ENCODE measurements around the gene VAV3. TPM values are rescaled to one million over a fixed set of nuclear protein-coding genes. Genes with fewer than 3 reads are reported as not detected.

The VAV3 gene
- total and polyA plus RNA-seq, 2 of the 13 experiments (the other 11 are each of a cell fraction or from before 2014, with no cell fraction given) = 15.9 to 29.8 TPM

DNA sequence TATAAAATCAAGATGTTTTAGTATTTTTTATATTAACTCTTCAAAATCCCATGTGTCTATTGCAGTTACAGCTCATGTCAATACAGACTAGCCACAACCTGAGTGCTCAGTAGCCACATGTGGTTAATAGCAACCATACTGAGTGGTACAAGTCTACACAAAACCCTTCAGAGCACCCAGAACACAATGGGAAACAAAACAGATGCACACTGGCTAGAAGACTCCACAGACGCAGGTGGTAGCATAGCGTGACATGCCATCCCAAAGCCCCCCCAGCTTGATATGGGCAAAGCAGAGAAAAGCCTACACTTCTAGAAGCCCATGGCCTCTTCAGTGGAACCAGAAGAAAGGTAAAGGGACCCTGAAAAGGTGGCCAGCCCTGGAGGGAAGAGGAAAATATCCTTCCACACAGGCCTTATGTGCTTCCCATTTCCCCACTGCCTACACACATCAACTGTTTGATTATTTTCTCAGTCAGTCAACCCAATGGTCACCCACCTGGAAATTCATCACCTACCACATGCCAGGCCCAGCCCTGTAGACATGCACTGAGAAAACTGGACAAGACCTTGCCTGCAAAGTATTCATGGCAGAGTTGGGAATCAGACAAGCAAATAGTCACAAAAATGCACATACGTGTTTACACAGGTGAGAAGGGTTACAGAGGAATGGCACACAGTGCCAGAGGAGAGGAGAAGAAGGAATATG, 175.0 kb downstream of the VAV3 start:
- in situ Hi-C loops (cut with HindIII; ENCODE audit: extremely low pct_ligation_motif_present, low pct_unique_long_range_greater_than_20kb) (loop anchor here (5.0 to 25.0 kb wide), 2 partner anchors 337 to 772 kb away; partner anchors contain the start of gene EEIG2), intact Hi-C loops (cut with micrococcal nuclease; ENCODE audit: unreplicated experiment) (no loop called here)
- Histone ChIP-seq H4K20me1 (ENCODE audit: insufficient read depth, low read length) (no peaks in the 10 kb centered on the region), H3K4me1 (ENCODE audit: insufficient read depth, low read length) (no peaks in the 10 kb centered on the region), H3K79me2 (ENCODE audit: insufficient read depth, low read length) (no peaks in the 10 kb centered on the region), H2AFZ (ENCODE audit: low read length) (no peak overlapping the region), H3K36me3 (replicated peaks in 1 of 2; ENCODE audit: control insufficient read depth in 1 of 2, insufficient read depth in 2 of 2, low read length in 2 of 2) (no peaks in the 10 kb centered on the region), H3K27me3 (ENCODE audit: control insufficient read depth in 1 of 2, insufficient read depth in 2 of 2, low read length in 2 of 2) (no peaks in the 10 kb centered on the region), H3K4me3 (replicated peaks in 1 of 3; ENCODE audit: insufficient read depth in 1 of 3, low read depth in 2 of 3, low read length in 3 of 3) (no peak overlapping the region), H3K4me2 (ENCODE audit: low read depth, low read length) (no peak overlapping the region), H3K9ac (ENCODE audit: insufficient read depth, low read depth, low read length) (no peak overlapping the region), H3K27ac (ENCODE audit: extremely low read length, insufficient read depth, low read length) (no peak overlapping the region), H3K9me3 (ENCODE audit: low read length) (no peaks in the 10 kb centered on the region)
- no peak for TF ChIP-seq ZNF672 (CRISPR knock-in tag; IDR thresholded peaks at IDR 0.05)
- no peak for TF ChIP-seq ZNF678 (CRISPR knock-in tag; IDR thresholded peaks at IDR 0.05)
- ATAC-seq (no peak), FAIRE-seq (no peak), DNase-seq (ENCODE audit: low spot score) (no peak)
- WGBS (ENCODE audit: low lambda C conversion rate) = 10% methylated on average over 3 of the region's 3 CpGs
- ChIA-PET POLR2A (no interaction called here), CTCF (ENCODE audit: low intra/inter-chr PET ratio, low total read pairs) (no interaction called here)
- no TSS peak for BruUV-seq (replicated peaks)

DNA sequence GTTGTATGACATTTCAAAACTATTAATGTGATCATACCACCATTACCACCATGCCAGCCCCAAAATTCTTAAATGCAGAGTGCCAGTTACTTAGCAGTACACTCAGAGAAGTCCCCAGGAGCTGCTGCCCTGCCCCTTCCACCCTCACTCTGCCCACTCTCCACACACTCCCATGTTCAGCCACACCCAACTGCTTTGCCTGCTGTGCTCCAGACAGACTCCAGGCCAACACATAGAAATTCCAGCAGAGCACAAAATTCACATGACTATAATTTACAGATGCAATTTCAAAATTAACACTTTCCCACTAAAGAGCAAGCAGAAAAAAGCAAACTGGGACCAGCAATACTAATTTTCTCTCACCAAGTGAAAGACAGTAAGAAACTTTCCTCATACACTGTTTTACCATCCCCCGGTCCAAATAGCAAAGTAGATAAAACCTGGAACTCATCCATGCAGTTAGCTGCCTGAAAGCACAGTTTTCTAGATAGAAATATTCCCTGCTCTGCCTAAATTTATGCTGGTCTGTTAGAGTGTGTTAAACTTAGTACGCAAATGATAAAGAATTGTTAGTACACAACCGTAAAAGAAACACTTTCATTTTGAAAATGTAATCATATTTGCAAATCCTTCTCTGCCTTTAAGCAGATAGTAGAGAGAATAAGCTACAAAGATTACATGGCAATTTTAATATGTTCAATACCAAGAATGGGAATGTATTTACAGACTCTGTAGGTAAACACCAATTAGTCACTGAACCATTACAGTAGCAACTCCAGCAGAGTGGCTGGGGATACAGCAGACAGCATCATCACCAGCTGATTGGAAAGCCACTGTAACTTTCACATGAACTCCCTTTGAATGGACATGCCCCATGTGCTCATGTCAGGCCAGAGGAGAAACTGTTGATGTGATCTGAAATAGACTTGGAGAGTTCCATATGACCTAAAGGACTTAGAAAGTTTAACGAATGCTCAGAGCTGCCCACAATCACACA, 176.5 kb downstream of the VAV3 start:
- ChIA-PET POLR2A (no interaction called here), CTCF (ENCODE audit: low intra/inter-chr PET ratio, low total read pairs) (no interaction called here)
- H3K4me1 ChIP-seq (ENCODE audit: insufficient read depth, low read length) = no peaks in the 10 kb centered on the region
- H3K27ac ChIP-seq (ENCODE audit: extremely low read length, insufficient read depth, low read length) = no peak overlapping the region
- no peak overlapping the region for H2AFZ ChIP-seq (ENCODE audit: low read length)
- no peaks in the 10 kb centered on the region for H3K79me2 ChIP-seq (ENCODE audit: insufficient read depth, low read length)
- no TSS peak for BruUV-seq (replicated peaks)
- intact Hi-C loops (cut with micrococcal nuclease; ENCODE audit: unreplicated experiment) = no loop called here
- no peaks in the 10 kb centered on the region for H4K20me1 ChIP-seq (ENCODE audit: insufficient read depth, low read length)
- H3K36me3 ChIP-seq (replicated peaks in 1 of 2; ENCODE audit: control insufficient read depth in 1 of 2, insufficient read depth in 2 of 2, low read length in 2 of 2) = no peaks in the 10 kb centered on the region
- WGBS (ENCODE audit: low lambda C conversion rate) = 35% methylated on average over 4 of the region's 4 CpGs
- H3K9me3 ChIP-seq (ENCODE audit: low read length) = no peaks in the 10 kb centered on the region
- DNase-seq (ENCODE audit: low spot score) = no peak
- FAIRE-seq = no peak
- H3K4me2 ChIP-seq (ENCODE audit: low read depth, low read length) = no peak overlapping the region
- no peak overlapping the region for H3K9ac ChIP-seq (ENCODE audit: insufficient read depth, low read depth, low read length)
- ATAC-seq = no peak
- H3K27me3 ChIP-seq (ENCODE audit: control insufficient read depth in 1 of 2, insufficient read depth in 2 of 2, low read length in 2 of 2) = no peaks in the 10 kb centered on the region
- H3K4me3 ChIP-seq (replicated peaks in 1 of 3; ENCODE audit: insufficient read depth in 1 of 3, low read depth in 2 of 3, low read length in 3 of 3) = no peak overlapping the region
- in situ Hi-C loops (cut with HindIII; ENCODE audit: extremely low pct_ligation_motif_present, low pct_unique_long_range_greater_than_20kb) = loop anchor here (5.0 to 25.0 kb wide), 2 partner anchors 339 to 774 kb away; partner anchors contain the start of gene EEIG2
- TF ChIP-seq, protein P1, sequence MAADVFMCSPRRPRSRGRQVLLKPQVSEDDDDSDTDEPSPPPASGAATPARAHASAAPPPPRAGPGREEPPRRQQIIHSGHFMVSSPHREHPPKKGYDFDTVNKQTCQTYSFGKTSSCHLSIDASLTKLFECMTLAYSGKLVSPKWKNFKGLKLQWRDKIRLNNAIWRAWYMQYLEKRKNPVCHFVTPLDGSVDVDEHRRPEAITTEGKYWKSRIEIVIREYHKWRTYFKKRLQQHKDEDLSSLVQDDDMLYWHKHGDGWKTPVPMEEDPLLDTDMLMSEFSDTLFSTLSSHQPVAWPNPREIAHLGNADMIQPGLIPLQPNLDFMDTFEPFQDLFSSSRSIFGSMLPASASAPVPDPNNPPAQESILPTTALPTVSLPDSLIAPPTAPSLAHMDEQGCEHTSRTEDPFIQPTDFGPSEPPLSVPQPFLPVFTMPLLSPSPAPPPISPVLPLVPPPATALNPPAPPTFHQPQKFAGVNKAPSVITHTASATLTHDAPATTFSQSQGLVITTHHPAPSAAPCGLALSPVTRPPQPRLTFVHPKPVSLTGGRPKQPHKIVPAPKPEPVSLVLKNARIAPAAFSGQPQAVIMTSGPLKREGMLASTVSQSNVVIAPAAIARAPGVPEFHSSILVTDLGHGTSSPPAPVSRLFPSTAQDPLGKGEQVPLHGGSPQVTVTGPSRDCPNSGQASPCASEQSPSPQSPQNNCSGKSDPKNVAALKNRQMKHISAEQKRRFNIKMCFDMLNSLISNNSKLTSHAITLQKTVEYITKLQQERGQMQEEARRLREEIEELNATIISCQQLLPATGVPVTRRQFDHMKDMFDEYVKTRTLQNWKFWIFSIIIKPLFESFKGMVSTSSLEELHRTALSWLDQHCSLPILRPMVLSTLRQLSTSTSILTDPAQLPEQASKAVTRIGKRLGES (CRISPR knock-in tag; IDR thresholded peaks at IDR 0.05; ENCODE audit: borderline replicate concordance) = no peak
- TF ChIP-seq ZSCAN25 (CRISPR knock-in tag; IDR thresholded peaks at IDR 0.05) (no peak), HNF4G (IDR thresholded peaks at IDR 0.05; ENCODE audit: borderline replicate concordance, low read depth, low read length) (no peak), HNF4G (CRISPR knock-in tag; IDR thresholded peaks at IDR 0.05; ENCODE audit: borderline replicate concordance, low read depth) (no peak), KLF13 (CRISPR knock-in tag; IDR thresholded peaks at IDR 0.05) (no peak), MBD4 (IDR thresholded peaks at IDR 0.05; ENCODE audit: borderline replicate concordance, low read length) (no peak), ZNF891 (CRISPR knock-in tag; IDR thresholded peaks at IDR 0.05) (no peak)
- TF ChIP-seq, protein P2, sequence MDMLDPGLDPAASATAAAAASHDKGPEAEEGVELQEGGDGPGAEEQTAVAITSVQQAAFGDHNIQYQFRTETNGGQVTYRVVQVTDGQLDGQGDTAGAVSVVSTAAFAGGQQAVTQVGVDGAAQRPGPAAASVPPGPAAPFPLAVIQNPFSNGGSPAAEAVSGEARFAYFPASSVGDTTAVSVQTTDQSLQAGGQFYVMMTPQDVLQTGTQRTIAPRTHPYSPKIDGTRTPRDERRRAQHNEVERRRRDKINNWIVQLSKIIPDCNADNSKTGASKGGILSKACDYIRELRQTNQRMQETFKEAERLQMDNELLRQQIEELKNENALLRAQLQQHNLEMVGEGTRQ (IDR thresholded peaks at IDR 0.05; ENCODE audit: low read depth, low read length) = no peak
- TF ChIP-seq, protein P2 (CRISPR knock-in tag; IDR thresholded peaks at IDR 0.05; ENCODE audit: borderline replicate concordance) = no peak
